Vagina (tissue), 2 donors: ENCODE results near the gene ELF3.

Experiments used
- POLR2AphosphoS5 ChIP-seq, 2 donors: sonication (generic); formaldehyde crosslinking; IDR thresholded peaks; one replicate each; pipeline ENCODE4 v1.9.0; 2017; ENCODE audit warnings: antibody characterized with exemption in 2 of 2, mild to moderate bottlenecking in 2 of 2, low read depth in 1 of 2; ENCODE audit not compliant: insufficient read depth in 1 of 2
- TF ChIP-seq, protein P1 (sequence below), 3 experiments: fragments of 450-650 bp in 2 of 3; fragments of 200-600 bp in 1 of 3; sonication (generic) in 1 of 3; IDR thresholded peaks; one replicate each; pipeline ENCODE4 v1.5.1; 2017 to 2019; ENCODE audit warnings: antibody characterized with exemption in 3 of 3, mild to moderate bottlenecking in 2 of 3, moderate library complexity in 2 of 3

DNA sequence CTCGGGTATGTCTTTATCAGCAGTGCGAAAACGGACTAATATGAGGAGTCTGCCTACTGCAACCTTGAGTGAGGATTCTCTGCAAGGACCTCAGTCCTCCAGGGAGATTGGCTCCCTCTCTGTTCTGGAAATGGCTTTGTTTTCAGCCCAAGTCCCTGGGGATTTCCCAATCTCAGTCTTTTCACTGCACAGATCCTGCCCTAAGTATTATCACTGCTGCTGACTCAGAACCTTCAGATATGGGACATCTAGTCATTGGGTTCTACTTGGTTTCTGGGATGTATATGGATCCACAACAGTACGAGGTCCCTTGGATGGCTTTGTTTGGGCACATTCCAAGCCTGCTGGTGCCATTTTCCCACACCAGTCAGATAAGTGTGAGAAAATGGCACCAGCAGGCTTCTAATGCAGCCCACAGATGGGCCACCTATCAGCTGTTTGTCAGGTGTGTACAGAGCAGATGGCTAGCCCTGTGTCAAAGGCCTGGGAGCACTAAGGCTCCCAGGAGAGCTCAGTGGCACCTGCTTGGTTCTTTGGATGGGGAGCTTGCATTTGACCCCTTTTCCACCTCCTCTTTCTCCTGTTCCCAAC, 27.4 kb downstream of the ELF3 start:
- TF ChIP-seq, protein P1, sequence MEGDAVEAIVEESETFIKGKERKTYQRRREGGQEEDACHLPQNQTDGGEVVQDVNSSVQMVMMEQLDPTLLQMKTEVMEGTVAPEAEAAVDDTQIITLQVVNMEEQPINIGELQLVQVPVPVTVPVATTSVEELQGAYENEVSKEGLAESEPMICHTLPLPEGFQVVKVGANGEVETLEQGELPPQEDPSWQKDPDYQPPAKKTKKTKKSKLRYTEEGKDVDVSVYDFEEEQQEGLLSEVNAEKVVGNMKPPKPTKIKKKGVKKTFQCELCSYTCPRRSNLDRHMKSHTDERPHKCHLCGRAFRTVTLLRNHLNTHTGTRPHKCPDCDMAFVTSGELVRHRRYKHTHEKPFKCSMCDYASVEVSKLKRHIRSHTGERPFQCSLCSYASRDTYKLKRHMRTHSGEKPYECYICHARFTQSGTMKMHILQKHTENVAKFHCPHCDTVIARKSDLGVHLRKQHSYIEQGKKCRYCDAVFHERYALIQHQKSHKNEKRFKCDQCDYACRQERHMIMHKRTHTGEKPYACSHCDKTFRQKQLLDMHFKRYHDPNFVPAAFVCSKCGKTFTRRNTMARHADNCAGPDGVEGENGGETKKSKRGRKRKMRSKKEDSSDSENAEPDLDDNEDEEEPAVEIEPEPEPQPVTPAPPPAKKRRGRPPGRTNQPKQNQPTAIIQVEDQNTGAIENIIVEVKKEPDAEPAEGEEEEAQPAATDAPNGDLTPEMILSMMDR (IDR thresholded peaks at IDR 0.05), result no peak
- TF ChIP-seq POLR2AphosphoS5 (IDR thresholded peaks at IDR 0.05; ENCODE audit: insufficient read depth in 1 of 2, low read depth in 1 of 2), result no peak
